22Rv1 (cell line): ENCODE results near the gene GRM7.
A peak's percentile ranks its signal among the peaks of the same experiment; 100 is the strongest.
"Not testable (repeated sequence)": the region's sequence is repeated elsewhere in the genome, so short reads cannot be mapped to it uniquely, and the experiment has no call there.

Source experiments
- ZFX ChIP-seq: fragments of 450-650 bp; IDR thresholded peaks from 2 replicates; pipeline ENCODE4 v1.6.1; 2017; ENCODE audit warnings: antibody characterized with exemption, borderline replicate concordance
- TF ChIP-seq, protein P1 (sequence below): fragments of 450-650 bp; IDR thresholded peaks from 2 replicates; pipeline ENCODE4 v1.5.1; 2017; ENCODE audit warnings: mild to moderate bottlenecking

DNA sequence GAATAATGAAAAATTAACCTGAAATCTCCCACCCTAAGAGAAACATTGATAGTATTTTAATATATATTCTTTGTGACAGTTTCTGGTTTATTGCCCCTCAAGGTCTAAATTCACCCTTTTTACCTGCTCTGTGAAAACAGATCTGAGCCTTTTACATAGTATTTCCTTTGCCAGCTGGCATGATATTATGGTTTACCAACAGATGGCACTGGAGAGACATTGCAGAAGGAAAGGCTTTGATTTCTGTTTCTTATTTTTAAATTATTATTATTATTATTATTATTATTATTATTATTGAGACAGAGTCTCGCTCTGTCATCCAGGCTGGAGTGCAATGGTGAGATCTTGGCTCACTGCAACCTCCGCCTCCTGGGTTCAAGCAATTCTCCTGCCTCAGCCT, 74.5 kb downstream of the GRM7 start:
- TF ChIP-seq, protein P1, sequence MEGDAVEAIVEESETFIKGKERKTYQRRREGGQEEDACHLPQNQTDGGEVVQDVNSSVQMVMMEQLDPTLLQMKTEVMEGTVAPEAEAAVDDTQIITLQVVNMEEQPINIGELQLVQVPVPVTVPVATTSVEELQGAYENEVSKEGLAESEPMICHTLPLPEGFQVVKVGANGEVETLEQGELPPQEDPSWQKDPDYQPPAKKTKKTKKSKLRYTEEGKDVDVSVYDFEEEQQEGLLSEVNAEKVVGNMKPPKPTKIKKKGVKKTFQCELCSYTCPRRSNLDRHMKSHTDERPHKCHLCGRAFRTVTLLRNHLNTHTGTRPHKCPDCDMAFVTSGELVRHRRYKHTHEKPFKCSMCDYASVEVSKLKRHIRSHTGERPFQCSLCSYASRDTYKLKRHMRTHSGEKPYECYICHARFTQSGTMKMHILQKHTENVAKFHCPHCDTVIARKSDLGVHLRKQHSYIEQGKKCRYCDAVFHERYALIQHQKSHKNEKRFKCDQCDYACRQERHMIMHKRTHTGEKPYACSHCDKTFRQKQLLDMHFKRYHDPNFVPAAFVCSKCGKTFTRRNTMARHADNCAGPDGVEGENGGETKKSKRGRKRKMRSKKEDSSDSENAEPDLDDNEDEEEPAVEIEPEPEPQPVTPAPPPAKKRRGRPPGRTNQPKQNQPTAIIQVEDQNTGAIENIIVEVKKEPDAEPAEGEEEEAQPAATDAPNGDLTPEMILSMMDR: peak; percentile 45
- not testable (repeated sequence) for TF ChIP-seq ZFX
